ENCODE data around the gene SERINC1. TPM values are rescaled to one million over a fixed set of nuclear protein-coding genes. Genes with fewer than 3 reads are reported as not detected.
A peak's percentile ranks its signal among the peaks of the same experiment; 100 is the strongest.

The SERINC1 gene
- total and polyA plus RNA-seq, 9 of the 15 experiments (the other 6 are each of a cell fraction or from before 2014, with no cell fraction given) = 28.8 to 64.6 (median 39.7) TPM

- no peak for TF ChIP-seq ATF3 (IDR thresholded peaks at IDR 0.05)
- no peak for TF ChIP-seq ATF3 (CRISPR knock-in tag; conservative IDR thresholded peaks at IDR 0.05)
- TF ChIP-seq NFE2 (IDR thresholded peaks at IDR 0.05; ENCODE audit: low read depth) = peak; percentile 80
- no peak for TF ChIP-seq RREB1 (CRISPR knock-in tag; IDR thresholded peaks at IDR 0.05)
- no peak for TF ChIP-seq ATF4 (CRISPR knock-in tag; IDR thresholded peaks at IDR 0.05)
- TF ChIP-seq NBN (IDR thresholded peaks at IDR 0.05; ENCODE audit: low read depth) = no peak
- no peak for TF ChIP-seq SUPT5H (IDR thresholded peaks at IDR 0.05)
- no peak for TF ChIP-seq RUNX1 (IDR thresholded peaks at IDR 0.05; ENCODE audit: low read depth)
- TF ChIP-seq ZNF143 (CRISPR knock-in tag; IDR thresholded peaks at IDR 0.05) = no peak
- no peak for TF ChIP-seq ZNF830 (CRISPR knock-in tag; IDR thresholded peaks at IDR 0.05)
- no peak for TF ChIP-seq ASH1L (IDR thresholded peaks at IDR 0.05; ENCODE audit: borderline replicate concordance, low read depth, partially characterized antibody)
- TF ChIP-seq ZNF551 (CRISPR knock-in tag; IDR thresholded peaks at IDR 0.05) = no peak
- TF ChIP-seq NCOA2 (IDR thresholded peaks at IDR 0.05; ENCODE audit: partially characterized antibody in 2 of 2) = no peak
- TF ChIP-seq GABPB1 (CRISPR knock-in tag; IDR thresholded peaks at IDR 0.05) = no peak
- 0 out of 2 replicates have a peak, but pooled peaks have one; percentile 5 for TF ChIP-seq POLR2H (tag; IDR thresholded peaks at IDR 0.05; ENCODE audit: low read depth)
- no peak for TF ChIP-seq RBM17 (IDR thresholded peaks at IDR 0.05; ENCODE audit: borderline replicate concordance, low read depth, low read length)
- TF ChIP-seq WHSC1 (IDR thresholded peaks at IDR 0.05; ENCODE audit: low read length) = no peak
- TF ChIP-seq ZNF561 (CRISPR knock-in tag; conservative IDR thresholded peaks at IDR 0.05) = no peak
- TF ChIP-seq GATA2 (CRISPR knock-in tag; IDR thresholded peaks at IDR 0.05) = no peak
- TF ChIP-seq TAF1 (IDR thresholded peaks at IDR 0.05; ENCODE audit: control insufficient read depth, extremely low read depth, insufficient read depth, low read length, severe bottlenecking) = no peak
- 0 out of 2 replicates have a peak, but pooled peaks have one; percentile 4 for TF ChIP-seq MAFK (IDR thresholded peaks at IDR 0.05; ENCODE audit: low read length)
- TF ChIP-seq ZNF175 (CRISPR knock-in tag; IDR thresholded peaks at IDR 0.05; ENCODE audit: low read depth) = no peak
These were observed 13.2 kb upstream of the SERINC1 start (continued) for GRCh38 chr6:122484760-122485159.
